Measurements from ENCODE around the gene MFSD11.
"Not testable (repeated sequence)": the region's sequence is repeated elsewhere in the genome, so short reads cannot be mapped to it uniquely, and the experiment has no call there.

Gene MFSD11

DNA sequence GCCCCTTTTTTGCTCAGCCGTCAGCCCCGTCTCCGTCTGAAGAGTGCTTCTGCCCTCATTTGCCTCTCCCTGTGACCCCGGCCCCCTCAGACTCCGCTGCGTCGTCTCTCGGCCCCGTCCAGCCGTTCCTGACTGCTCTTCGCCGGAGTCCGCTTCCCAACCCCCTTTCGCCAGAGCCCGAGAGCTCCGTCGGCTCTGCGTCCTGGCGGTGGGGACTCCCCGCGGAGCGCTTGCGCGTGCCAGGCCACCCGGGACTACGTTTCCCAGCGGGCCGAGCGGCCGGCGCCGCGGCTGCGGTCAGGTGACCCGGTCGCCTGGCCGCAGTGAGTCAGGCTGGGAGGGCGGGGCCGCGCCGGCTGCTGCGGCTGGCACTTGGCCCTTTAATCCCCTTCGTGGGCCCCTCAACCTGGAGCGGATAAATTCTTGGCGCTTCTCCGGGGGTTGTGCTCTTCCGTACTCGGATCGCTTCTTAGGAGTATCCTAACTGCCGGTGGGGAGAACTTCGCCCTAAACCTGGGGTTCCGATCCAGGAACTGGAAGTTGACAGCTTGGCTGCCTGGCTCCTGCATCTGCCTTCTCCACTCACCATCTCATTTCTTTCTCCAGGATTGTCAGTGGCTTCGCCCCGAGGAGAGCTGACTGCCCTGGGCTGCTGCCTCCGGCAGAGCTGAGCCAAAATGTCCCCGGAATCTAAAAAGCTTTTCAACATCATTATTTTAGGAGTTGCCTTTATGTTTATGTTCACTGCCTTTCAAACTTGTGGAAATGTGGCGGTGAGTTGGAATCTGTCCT, at the start of gene MFSD11:
Gene MFSD11, plus strand, starts transcription at position 444 of the 792 bp plus-strand sequence. Its CDS starts 234 bp downstream, at position 678.
- DNase-seq (ENCODE audit: low spot score): peak; percentile 92

GRCh38 chr17:76688165-76688622, 49.7 kb upstream of the MFSD11 start:
- DNase-seq (ENCODE audit: low spot score): no peak

- no peak for DNase-seq (ENCODE audit: low spot score)
Observed at GRCh38 chr17:76689859-76690258, 48.1 kb upstream of the MFSD11 start.

GRCh38 chr17:76690596-76691280, 47.2 kb upstream of the MFSD11 start:
- no peak for DNase-seq (ENCODE audit: low spot score)

DNA sequence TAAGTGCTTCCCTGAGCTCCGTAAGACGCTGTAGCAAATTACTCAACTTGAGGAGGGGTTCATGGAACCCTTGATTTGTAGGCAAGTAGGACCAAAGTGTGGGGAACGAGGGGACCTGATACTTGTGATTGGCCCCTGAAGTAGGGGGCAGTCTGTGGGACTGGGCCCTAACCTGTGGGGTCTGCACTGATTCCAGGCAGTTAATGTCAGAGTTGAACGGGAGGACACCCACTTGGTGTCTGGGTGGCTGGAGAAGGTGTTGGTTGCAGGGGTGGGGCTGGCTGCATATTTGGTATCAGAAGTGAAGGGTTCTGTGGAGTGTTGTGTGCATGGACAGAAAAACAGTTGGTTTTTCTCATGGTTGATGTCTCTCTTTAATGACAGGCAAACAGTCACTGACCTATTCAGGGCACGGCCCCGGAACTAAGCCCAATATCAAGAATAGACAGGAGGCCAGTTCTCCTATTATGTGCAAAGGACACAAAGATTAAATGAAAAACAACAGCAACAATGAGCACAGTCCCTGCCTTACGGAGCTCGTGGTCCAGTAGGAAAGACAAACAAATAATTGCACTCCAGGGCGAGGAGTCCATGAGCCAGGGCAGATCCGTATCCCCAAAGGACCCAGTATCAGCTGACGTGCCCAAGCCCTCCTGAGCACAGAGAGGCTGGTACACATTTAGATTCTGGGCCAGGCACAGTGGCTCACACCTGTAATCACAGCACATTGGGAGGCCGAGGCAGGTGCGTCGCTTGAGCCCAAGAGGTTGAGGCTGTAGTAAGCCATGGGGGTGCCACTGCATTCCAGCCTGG, 46.3 kb upstream of the MFSD11 start:
- DNase-seq (ENCODE audit: low spot score): no peak

- DNase-seq (ENCODE audit: low spot score): no peak
Observed at GRCh38 chr17:76695059-76695831, 42.7 kb upstream of the MFSD11 start.

- DNase-seq (ENCODE audit: low spot score): no peak
Observed at GRCh38 chr17:76696763-76697701, 40.9 kb upstream of the MFSD11 start.

DNA sequence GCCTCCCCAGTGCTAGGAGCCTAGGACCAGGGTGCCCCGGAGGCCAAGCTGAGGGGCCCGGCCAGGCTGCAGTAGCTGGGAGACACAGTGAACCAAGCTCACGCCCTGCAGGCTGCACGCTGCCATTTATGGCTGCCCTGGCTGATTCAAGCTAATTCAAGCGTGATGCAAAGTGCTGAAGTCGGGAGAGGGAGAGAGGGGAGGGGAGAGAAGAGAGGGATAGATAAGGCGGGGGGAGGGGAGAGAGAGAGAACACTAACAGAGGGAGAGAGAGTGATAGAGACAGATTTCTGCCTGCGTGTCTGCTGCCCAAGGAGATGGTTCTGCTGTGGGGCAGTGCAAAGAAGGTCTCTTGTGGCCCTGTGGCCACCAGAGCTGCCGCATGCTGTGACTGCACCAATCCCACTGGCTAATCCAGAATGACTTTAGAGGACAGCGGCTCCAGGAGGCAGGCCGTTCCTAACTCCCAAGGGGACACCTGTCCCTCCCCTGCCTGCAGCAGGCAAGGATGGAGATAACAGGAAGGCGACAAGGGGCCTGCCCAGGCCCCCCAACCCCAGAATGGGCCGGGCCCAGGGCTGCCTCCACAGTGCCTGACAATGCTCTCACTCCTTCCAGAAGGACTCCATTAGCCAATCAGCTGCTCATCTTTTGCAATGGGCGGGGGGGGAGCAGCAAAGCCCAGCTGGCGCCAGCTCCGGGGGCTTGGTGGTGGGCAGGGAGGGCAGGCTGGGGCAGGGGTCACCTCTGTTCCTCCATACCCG, 40.0 kb upstream of the MFSD11 start:
- DNase-seq (ENCODE audit: low spot score): no peak

DNA sequence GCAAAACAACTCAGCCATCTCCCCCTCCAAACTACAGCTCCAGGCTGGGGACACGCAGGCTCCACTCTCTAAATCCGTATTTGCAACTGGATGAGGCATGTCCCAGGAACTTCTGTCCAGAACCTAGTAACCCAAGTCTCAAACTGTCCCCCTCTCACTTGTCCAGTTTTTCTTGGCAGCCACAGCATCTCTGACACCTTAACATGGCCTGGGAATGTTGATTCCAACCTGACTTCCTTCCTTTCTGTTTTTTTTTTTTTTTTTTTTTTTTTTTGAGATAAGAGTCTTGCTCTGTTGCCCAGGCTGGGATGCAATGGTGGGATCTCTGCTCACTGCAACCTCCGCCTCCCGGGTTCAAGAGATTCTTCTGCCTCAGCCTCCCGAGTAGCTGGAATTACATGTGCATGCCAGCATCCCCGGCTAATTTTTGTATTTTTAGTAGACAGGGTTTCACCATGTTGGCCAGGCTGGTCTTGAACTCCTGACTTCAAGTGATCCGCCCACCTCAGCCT, 39.4 kb upstream of the MFSD11 start:
- not testable (repeated sequence) for DNase-seq (ENCODE audit: low spot score)

GRCh38 chr17:76700270-76700616, 37.7 kb upstream of the MFSD11 start:
- DNase-seq (ENCODE audit: low spot score): no peak

GRCh38 chr17:76700617-76701470, 37.1 kb upstream of the MFSD11 start:
- no peak for DNase-seq (ENCODE audit: low spot score)

- DNase-seq (ENCODE audit: low spot score): no peak
Observed at GRCh38 chr17:76701471-76701967, 36.4 kb upstream of the MFSD11 start.

- no peak for DNase-seq (ENCODE audit: low spot score)
Observed at GRCh38 chr17:76702076-76702475, 35.8 kb upstream of the MFSD11 start.

- no peak for DNase-seq (ENCODE audit: low spot score)
Observed at GRCh38 chr17:76702941-76703637, 34.8 kb upstream of the MFSD11 start.

DNA sequence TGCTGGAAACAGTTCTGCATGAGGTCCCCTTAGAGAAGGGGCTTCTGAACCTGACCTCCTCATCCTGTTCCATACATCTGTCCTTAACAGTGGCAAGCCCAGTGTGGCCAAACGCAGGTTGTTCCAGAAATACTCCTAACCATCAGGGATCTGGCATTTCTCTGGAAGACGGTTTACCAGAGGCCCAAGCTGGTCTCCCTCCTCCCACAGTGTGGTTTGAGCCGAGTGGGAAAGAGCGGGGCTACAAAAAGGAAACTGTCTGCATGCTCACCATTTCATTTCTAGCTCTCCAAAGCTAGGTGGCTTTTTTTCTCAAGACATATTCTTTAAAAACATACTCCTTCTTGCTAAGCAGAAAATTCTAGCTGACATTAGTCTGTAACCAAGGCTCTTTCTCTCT, 33.1 kb upstream of the MFSD11 start:
- no peak for DNase-seq (ENCODE audit: low spot score)

GRCh38 chr17:76706817-76707216, 31.1 kb upstream of the MFSD11 start:
- DNase-seq (ENCODE audit: low spot score): no peak

DNA sequence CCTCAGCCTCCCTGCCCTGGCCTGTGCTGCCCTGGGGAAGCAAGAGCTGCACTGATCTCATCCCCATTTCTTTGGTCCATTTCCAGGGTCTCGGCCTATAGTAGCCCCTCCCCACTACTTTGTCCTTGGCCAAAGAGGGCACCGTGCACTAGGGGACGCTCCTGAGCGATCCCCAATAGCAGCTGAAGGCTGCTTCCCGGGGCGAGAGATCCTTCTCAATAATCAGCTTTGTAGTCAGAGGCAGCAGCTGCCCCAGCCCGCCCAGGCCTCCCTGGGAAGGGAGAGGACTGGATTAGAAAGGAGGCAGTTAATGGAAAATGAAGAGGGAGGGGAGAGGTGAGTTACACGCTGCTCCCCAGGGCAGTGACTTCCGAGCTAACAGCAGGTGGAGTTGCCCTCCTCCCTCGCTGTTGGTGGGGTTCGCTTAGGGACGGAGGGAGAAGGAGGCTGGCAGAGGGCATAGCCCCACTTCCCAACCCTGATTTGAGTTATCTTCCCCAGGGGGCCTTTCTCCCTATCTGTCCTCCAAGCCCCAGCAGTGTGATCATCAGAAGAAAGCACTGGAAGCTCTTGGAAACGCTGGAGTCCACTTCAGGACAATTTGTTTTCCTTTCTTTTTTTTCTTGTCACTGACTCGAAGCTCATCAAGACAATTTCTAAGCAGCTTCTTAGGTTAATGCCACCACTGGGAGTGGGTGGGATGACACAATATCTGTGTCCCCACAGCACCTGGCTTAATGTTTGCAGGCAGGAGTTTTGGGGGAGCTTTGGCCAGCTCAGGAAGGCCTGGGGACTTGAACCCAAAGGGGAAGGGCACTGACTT, 29.7 kb upstream of the MFSD11 start:
- no peak for DNase-seq (ENCODE audit: low spot score)

Measured in LoVo (cell line).